AG04449 (cell line): ENCODE data around the gene IGF2R.

Experiments
- CTCF ChIA-PET: fragments of 350-600 bp; formaldehyde crosslinking; extraction: SDS; loops from one replicate; lab custom pipeline; 2021; ENCODE audit warnings: antibody characterized with exemption; lab: Yijun Ruan, JAX
- POLR2A ChIA-PET: fragments of 400-600, 350-600 bp; formaldehyde crosslinking; extraction: SDS; loops from one replicate; lab custom pipeline; 2020; ENCODE audit warnings: antibody characterized with exemption, inconsistent platforms; lab: Yijun Ruan, JAX
- DNase-seq: peaks from one replicate; pipeline ENCODE4 v3.0.0-alpha.2; 2010; ENCODE audit warnings: low read depth, low spot score
- H3K4me3 ChIP-seq: 2 replicates; pipeline ENCODE4 v1.5.1; 2011; ENCODE audit warnings: low read depth, mild to moderate bottlenecking, control low read depth, low read length
- CTCF ChIP-seq: IDR thresholded peaks from one replicate; pipeline ENCODE4 v1.5.1; 2011; ENCODE audit warnings: mild to moderate bottlenecking, moderate library complexity, low read length, control low read depth, inconsistent platforms; ENCODE audit not compliant: insufficient read depth; ENCODE audit errors: missing control alignments

Gene IGF2R

GRCh38 chr6:160050022-160050421 is 81.1 kb downstream of the IGF2R start:
- ChIA-PET CTCF (no interaction called here), POLR2A (no interaction called here)
- no peak for TF ChIP-seq CTCF
- DNase-seq = no peak
- no peak overlapping the region for H3K4me3 ChIP-seq

- ChIA-PET CTCF (interaction anchor here (1.2 kb wide), 1 partner anchor 35 kb away, joined by 3 read pairs; no protein-coding TSS in a partner anchor), POLR2A (no interaction called here)
- no peak for DNase-seq
- no peak for TF ChIP-seq CTCF
- H3K4me3 ChIP-seq = no peak overlapping the region
These were observed 82.5 kb downstream of the IGF2R start for GRCh38 chr6:160051390-160051789.

- DNase-seq = no peak
- ChIA-PET POLR2A (no interaction called here), CTCF (interaction anchor here (1.3 kb wide), 1 partner anchor 35 kb away, joined by 3 read pairs; no protein-coding TSS in a partner anchor)
- no peak for TF ChIP-seq CTCF
- no peak overlapping the region for H3K4me3 ChIP-seq
These were observed 85.4 kb downstream of the IGF2R start for GRCh38 chr6:160054271-160054670.

GRCh38 chr6:160054913-160055312 is 86.0 kb downstream of the IGF2R start:
- no peak for TF ChIP-seq CTCF
- ChIA-PET CTCF (interaction anchor here (0.9 to 1.8 kb wide), 3 partner anchors 12 to 401 kb away, joined by 3 to 4 read pairs (median 4); no protein-coding TSS in a partner anchor), POLR2A (no interaction called here)
- H3K4me3 ChIP-seq = no peak overlapping the region
- DNase-seq = no peak

GRCh38 chr6:160055378-160055777 is 86.5 kb downstream of the IGF2R start:
- no peak for TF ChIP-seq CTCF
- CTCF ChIA-PET = interaction anchor here (0.9 to 1.8 kb wide), 3 partner anchors 12 to 400 kb away, joined by 3 to 4 read pairs (median 4); no protein-coding TSS in a partner anchor

GRCh38 chr6:160055813-160056212 is 86.9 kb downstream of the IGF2R start:
- ChIA-PET POLR2A (no interaction called here), CTCF (interaction anchor here (0.9 to 1.8 kb wide), 4 partner anchors 13 to 400 kb away, joined by 3 to 4 read pairs (median 4); no protein-coding TSS in a partner anchor)
- TF ChIP-seq CTCF = no peak
- no peak overlapping the region for H3K4me3 ChIP-seq
- no peak for DNase-seq

More at GRCh38 chr6:160055378-160055777, 86.5 kb downstream of the IGF2R start:
- POLR2A ChIA-PET = no interaction called here
- no peak for DNase-seq
- no peak overlapping the region for H3K4me3 ChIP-seq
